A673 (cell line): Measurements from ENCODE around the gene RAPGEF2. TPM values are rescaled to one million over a fixed set of nuclear protein-coding genes. Genes with fewer than 3 reads are reported as not detected.

Source experiments
- BruUV-seq: library from RNA; stranded (reverse); fragments of 400-500 nt; replicated peaks from 2 replicates; lab custom pipeline; 2021; lab: Mats Ljungman, UMichigan
- CTCF ChIA-PET: fragments of 300-600 bp; sonication (Branson Sonifier 250); formaldehyde crosslinking; loops from one replicate; lab custom pipeline; 2022; ENCODE audit warnings: antibody characterized with exemption; lab: Charles Lee
- POLR2A ChIA-PET: fragments of 300-600 bp; sonication (Branson Sonifier 250); formaldehyde crosslinking; loops from one replicate; lab custom pipeline; 2022; ENCODE audit warnings: antibody characterized with exemption; ENCODE audit not compliant: low non-redundant PET; lab: Charles Lee
- DNase-seq: peaks from one replicate; pipeline ENCODE4 v3.0.0-alpha.2; 2015; ENCODE audit warnings: low spot score
- H3K27ac ChIP-seq: fragments of 200-600 bp; sonication (generic); 2 replicates; pipeline ENCODE4 v1.5.1; 2016; ENCODE audit warnings: mixed run types, low read depth, mild to moderate bottlenecking, mixed read lengths, antibody characterized with exemption, low read length; ENCODE audit not compliant: poor library complexity, severe bottlenecking
- H3K27me3 ChIP-seq: fragments of 200-600 bp; sonication (generic); replicated peaks from 2 replicates; pipeline ENCODE4 v1.6.1; 2017; ENCODE audit warnings: mixed run types, low read depth, mild to moderate bottlenecking, mixed read lengths, antibody characterized with exemption, low read length; ENCODE audit not compliant: insufficient read depth, poor library complexity
- H3K36me3 ChIP-seq: fragments of 200-600 bp; sonication (generic); 2 replicates; pipeline ENCODE4 v1.6.1; 2016; ENCODE audit warnings: mixed run types, mild to moderate bottlenecking, mixed read lengths, antibody characterized with exemption, low read length; ENCODE audit not compliant: insufficient read depth, poor library complexity, severe bottlenecking
- H3K4me1 ChIP-seq: fragments of 200-600 bp; sonication (generic); 2 replicates; pipeline ENCODE4 v1.6.1; 2017; ENCODE audit warnings: mixed run types, mild to moderate bottlenecking, mixed read lengths, antibody characterized with exemption, low read length; ENCODE audit not compliant: insufficient read depth, poor library complexity, severe bottlenecking
- H3K4me3 ChIP-seq: fragments of 200-600 bp; sonication (generic); 2 replicates; pipeline ENCODE4 v1.5.1; 2016; ENCODE audit warnings: low read depth, mixed run types, mild to moderate bottlenecking, mixed read lengths, low read length; ENCODE audit not compliant: poor library complexity, severe bottlenecking
- H3K9me3 ChIP-seq: fragments of 200-600 bp; sonication (generic); 2 replicates; pipeline ENCODE4 v1.6.1; 2016; ENCODE audit warnings: mixed run types, low read depth, mild to moderate bottlenecking, mixed read lengths, antibody characterized with exemption, low read length; ENCODE audit not compliant: poor library complexity, severe bottlenecking
- EZH2 ChIP-seq: fragments of 200-600 bp; sonication (generic); IDR thresholded peaks from 2 replicates; pipeline ENCODE4 v1.6.1; 2017; ENCODE audit warnings: borderline replicate concordance, low read depth, mild to moderate bottlenecking, mixed read lengths, antibody characterized with exemption, low read length; ENCODE audit not compliant: poor library complexity, severe bottlenecking
- intact Hi-C: fragments of 100-400 bp; cut with micrococcal nuclease; formaldehyde crosslinking; loops from one replicate; pipeline ENCODE4 v1.10.0; 2022; ENCODE audit not compliant: unreplicated experiment
- total RNA-seq: library from RNA; stranded (reverse); gene quantifications from 2 replicates; pipeline ENCODE4 v1.2.3, GENCODE V29; 2021
- TF ChIP-seq, protein P1 (sequence below): fragments of 300-800, 200-600 bp; sonication (generic); conservative IDR thresholded peaks from 2 replicates; pipeline ENCODE4 v1.5.1; 2017; ENCODE audit warnings: low read depth, mild to moderate bottlenecking, antibody characterized with exemption, low read length, moderate library complexity, mixed read lengths

Gene RAPGEF2
- total RNA-seq, 1 experiment from 2014 or later, result 31.9 TPM

DNA sequence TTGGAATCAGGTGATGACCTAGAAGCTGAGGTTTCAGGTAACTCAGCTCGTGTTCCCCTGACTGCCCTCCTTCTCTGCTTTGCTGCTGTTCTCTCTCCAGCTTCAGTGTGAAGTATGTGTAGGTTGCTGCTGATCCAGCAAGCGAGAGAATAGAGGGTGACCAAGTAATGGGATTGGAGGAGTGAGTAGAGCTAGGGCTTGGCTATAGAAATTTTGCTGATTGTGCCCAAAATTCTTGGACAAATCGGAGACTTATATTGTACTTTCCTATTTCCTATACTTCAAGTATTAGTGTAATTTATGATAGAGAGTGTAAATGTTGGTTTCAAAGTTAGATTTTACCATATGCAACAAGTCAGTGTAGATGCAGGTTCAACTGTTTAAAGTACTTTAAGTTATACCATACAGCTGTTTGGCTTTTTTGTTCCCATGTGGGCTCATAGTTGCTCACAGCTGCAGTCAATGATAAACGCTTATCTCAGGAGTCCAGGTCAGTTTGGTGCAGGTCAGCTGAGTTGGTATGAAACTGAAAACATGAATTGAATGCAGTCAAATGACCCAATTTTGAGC is 48.0 kb downstream of the RAPGEF2 start:
- Histone ChIP-seq H3K27me3 (no peaks in the 10 kb centered on the region), H3K4me1 (no peaks in the 10 kb centered on the region), H3K27ac (no peak overlapping the region), H3K4me3 (no peak overlapping the region), H3K9me3 (no peaks in the 10 kb centered on the region), H3K36me3 (no peaks in the 10 kb centered on the region)
- TF ChIP-seq, protein P1, sequence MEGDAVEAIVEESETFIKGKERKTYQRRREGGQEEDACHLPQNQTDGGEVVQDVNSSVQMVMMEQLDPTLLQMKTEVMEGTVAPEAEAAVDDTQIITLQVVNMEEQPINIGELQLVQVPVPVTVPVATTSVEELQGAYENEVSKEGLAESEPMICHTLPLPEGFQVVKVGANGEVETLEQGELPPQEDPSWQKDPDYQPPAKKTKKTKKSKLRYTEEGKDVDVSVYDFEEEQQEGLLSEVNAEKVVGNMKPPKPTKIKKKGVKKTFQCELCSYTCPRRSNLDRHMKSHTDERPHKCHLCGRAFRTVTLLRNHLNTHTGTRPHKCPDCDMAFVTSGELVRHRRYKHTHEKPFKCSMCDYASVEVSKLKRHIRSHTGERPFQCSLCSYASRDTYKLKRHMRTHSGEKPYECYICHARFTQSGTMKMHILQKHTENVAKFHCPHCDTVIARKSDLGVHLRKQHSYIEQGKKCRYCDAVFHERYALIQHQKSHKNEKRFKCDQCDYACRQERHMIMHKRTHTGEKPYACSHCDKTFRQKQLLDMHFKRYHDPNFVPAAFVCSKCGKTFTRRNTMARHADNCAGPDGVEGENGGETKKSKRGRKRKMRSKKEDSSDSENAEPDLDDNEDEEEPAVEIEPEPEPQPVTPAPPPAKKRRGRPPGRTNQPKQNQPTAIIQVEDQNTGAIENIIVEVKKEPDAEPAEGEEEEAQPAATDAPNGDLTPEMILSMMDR, result no peak
- no peak for TF ChIP-seq EZH2
- intact Hi-C loops, result no loop called here
- ChIA-PET CTCF (no interaction called here), POLR2A (no interaction called here)
- no TSS peak for BruUV-seq
- DNase-seq, result no peak

DNA sequence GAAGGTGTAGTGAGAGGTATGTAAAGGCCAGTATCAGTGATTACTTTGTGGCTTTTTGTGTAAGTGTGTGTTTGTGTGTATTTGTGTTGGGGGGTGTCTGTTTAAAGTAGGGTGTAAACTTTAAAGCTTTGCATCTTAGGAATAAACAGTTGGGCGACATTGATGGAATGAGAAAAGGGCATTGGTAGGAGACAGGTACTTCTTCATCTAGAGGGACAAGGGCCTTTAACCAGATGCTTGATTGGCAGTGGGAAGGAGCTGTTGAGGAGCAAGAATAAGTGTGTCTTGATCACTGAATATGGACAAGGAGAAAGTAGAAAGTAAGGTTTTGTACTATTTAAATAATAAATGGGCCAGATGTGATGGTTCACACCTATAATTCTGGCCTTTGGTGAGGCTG is 48.8 kb downstream of the RAPGEF2 start:
- ChIA-PET POLR2A (no interaction called here), CTCF (no interaction called here)
- intact Hi-C loops, result no loop called here
- Histone ChIP-seq H3K27ac (no peak overlapping the region), H3K4me1 (no peaks in the 10 kb centered on the region), H3K27me3 (no peaks in the 10 kb centered on the region), H3K9me3 (no peaks in the 10 kb centered on the region), H3K36me3 (no peaks in the 10 kb centered on the region), H3K4me3 (no peak overlapping the region)
- BruUV-seq, result no TSS peak
- no peak for DNase-seq
- TF ChIP-seq, protein P1, result no peak
- no peak for TF ChIP-seq EZH2

DNA sequence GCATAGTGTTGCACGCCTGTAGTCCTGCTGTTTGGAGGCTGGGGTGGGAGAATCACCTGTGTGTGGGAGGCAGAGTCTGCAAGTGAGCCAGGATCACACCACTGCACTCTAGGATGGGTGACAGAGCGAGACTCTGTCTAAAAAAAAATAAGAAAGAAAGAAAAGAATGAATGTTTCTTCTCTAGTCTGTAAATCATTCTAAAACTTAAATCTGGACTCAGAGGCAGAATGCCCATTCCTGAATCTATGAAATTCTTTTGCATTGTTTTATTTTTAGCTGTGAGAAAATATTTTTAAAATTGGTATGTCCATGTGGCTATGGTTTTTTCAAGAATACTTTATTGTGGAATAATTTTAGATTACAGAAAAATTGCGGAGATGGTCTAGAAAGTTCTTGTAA is 49.3 kb downstream of the RAPGEF2 start:
- DNase-seq, result no peak
- POLR2A ChIA-PET, result no interaction called here
- Histone ChIP-seq H3K27me3 (no peaks in the 10 kb centered on the region), H3K9me3 (no peaks in the 10 kb centered on the region), H3K36me3 (no peaks in the 10 kb centered on the region), H3K4me3 (no peak overlapping the region), H3K27ac (no peak overlapping the region), H3K4me1 (no peaks in the 10 kb centered on the region)
- BruUV-seq, result no TSS peak
- intact Hi-C loops, result no loop called here
- CTCF ChIA-PET, result no interaction called here
- TF ChIP-seq, protein P1, result no peak
- TF ChIP-seq EZH2, result no peak
